Epithelial cell of esophagus (primary cell): ENCODE results near the gene MRPS34.
A peak's percentile ranks its signal among the peaks of the same experiment; 100 is the strongest.

ENCODE experiments used
- DNase-seq: peaks from one replicate; pipeline ENCODE4 v3.0.0; 2010; ENCODE audit warnings: low read depth
- H3K4me3 ChIP-seq: 2 replicates; pipeline ENCODE4 v1.5.1; 2011; ENCODE audit warnings: mild to moderate bottlenecking, low read length, control low read depth
- CTCF ChIP-seq: IDR thresholded peaks from 2 replicates; pipeline ENCODE4 v1.5.1; 2011; ENCODE audit warnings: low read depth, mild to moderate bottlenecking, low read length, control low read depth, inconsistent platforms; ENCODE audit not compliant: insufficient read depth; ENCODE audit errors: missing control alignments

Gene MRPS34

GRCh38 chr16:1776672-1776955 lies 3.7 kb upstream of the MRPS34 start:
- no peak for TF ChIP-seq CTCF
- no peak overlapping the region for H3K4me3 ChIP-seq
- no peak for DNase-seq

- TF ChIP-seq CTCF = no peak
- no peak overlapping the region for H3K4me3 ChIP-seq
- no peak for DNase-seq
Measured at GRCh38 chr16:1775846-1776671, 3.1 kb upstream of the MRPS34 start.

GRCh38 chr16:1775006-1775845 lies 2.3 kb upstream of the MRPS34 start:
- TF ChIP-seq CTCF = no peak
- H3K4me3 ChIP-seq = no peak overlapping the region
- no peak for DNase-seq

- peak overlapping the region; percentile 71 for H3K4me3 ChIP-seq
- DNase-seq = no peak
- TF ChIP-seq CTCF = no peak
Measured at GRCh38 chr16:1774448-1774780, 1.5 kb upstream of the MRPS34 start.

- peak; percentile 30 for DNase-seq
- peak overlapping the region; percentile 71 for H3K4me3 ChIP-seq
- TF ChIP-seq CTCF = no peak
Measured at GRCh38 chr16:1773703-1774447, 941 bp upstream of the MRPS34 start.

GRCh38 chr16:1772362-1772907 lies 499 bp downstream of the MRPS34 start, which contains the start of gene EME2:
TSS of gene EME2 (plus strand) at chr16:1772810. CDS start at chr16:1773228, 418 bp downstream.
- peak within 1 kb of the TSS; percentile 71 for H3K4me3 ChIP-seq
- no peak for TF ChIP-seq CTCF
- DNase-seq = peak; percentile 62
